ENCODE results near the gene SPPL3. TPM values are rescaled to one million over a fixed set of nuclear protein-coding genes. Genes with fewer than 3 reads are reported as not detected.
A peak's percentile ranks its signal among the peaks of the same experiment; 100 is the strongest.
"Not testable (repeated sequence)": the region's sequence is repeated elsewhere in the genome, so short reads cannot be mapped to it uniquely, and the experiment has no call there.

SPPL3 gene, protein sequence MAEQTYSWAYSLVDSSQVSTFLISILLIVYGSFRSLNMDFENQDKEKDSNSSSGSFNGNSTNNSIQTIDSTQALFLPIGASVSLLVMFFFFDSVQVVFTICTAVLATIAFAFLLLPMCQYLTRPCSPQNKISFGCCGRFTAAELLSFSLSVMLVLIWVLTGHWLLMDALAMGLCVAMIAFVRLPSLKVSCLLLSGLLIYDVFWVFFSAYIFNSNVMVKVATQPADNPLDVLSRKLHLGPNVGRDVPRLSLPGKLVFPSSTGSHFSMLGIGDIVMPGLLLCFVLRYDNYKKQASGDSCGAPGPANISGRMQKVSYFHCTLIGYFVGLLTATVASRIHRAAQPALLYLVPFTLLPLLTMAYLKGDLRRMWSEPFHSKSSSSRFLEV
- 10 to 100 TPM; 31.6 TPM for total RNA-seq
- long read RNA-seq, donor 1, full-length matches to known transcripts = 13 of 20 reads
- long read RNA-seq, donor 1, partial matches to known transcripts = 5 of 20 reads
- long read RNA-seq, donor 1, other reads (novel, unspliced or antisense) = 2 of 20 reads
- long read RNA-seq, donor 2, partial matches to known transcripts = 1 of 6 reads
- long read RNA-seq, donor 2, other reads (novel, unspliced or antisense) = 1 of 6 reads

DNA sequence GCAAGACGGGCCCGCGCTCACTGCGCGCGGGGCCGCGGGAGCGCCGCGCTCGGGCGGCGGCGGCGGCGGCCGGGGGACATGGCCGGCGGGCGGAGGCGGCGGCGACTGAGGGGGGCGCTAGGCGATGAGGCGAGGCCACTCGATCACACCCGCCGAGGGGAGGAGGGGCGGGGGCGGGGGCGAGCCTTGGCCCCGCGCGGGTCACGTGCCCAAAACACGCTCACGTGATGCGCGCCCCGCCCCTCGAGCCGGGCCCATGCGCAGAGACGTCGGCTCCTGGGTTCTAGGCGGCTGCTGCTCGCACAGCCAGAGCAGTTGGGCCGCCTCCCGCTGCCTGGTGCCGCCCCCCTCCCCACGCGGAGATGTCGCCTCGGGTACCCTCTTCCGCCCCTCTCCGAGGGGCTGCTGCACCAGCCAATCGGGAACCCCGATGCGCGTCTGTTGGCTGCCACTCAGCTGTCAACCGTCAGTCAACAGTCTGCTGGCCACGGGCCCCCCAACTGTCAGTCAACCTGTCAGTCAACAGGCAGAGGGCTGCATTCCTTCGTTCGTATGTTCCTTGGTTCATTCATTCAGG is at the start of gene SPPL3:
TSS of gene SPPL3 (minus strand) at position 162 of the 577 bp plus-strand sequence. CDS start 491 bp downstream, outside the sequence.
- intact Hi-C loops (cut with DNase I) = no loop called here

GRCh38 chr12:120950807-120951206 is 46.6 kb upstream of the SPPL3 start:
- DNase-seq (ENCODE audit: low spot score) = no peak
- intact Hi-C loops (cut with DNase I) = no loop called here

More for the DNA sequence above, at the start of gene SPPL3:
- DNase-seq (ENCODE audit: low spot score) = peak; percentile 97

DNA sequence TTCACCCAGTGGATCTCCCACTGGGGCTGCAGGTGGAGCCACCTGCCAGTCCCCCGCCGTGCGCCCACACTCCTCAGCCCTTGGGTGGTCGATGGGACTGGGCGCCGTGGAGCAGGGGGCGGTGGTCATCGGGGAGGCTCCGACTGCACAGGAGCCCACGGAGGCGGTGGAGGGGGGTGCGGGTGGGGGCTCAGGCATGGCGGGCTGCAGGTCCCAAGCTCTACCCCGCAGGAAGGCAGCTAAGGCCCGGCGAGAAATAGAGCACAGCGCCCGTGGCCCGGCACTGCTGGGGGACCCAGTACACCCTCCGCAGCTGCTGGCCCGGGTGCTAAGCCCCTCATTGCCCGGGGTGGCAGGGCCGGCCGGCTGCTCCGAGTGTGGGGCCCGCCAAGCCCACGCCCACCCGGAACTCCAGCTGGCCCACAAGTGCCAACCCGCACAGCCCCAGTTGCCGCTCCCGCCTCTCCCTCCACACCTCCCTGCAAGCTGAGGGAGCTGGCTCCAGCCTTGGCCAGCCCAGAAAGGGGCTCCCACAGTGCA is 46.2 kb upstream of the SPPL3 start:
- intact Hi-C loops (cut with DNase I); DNase-seq (ENCODE audit: low spot score): not testable (repeated sequence)

DNA sequence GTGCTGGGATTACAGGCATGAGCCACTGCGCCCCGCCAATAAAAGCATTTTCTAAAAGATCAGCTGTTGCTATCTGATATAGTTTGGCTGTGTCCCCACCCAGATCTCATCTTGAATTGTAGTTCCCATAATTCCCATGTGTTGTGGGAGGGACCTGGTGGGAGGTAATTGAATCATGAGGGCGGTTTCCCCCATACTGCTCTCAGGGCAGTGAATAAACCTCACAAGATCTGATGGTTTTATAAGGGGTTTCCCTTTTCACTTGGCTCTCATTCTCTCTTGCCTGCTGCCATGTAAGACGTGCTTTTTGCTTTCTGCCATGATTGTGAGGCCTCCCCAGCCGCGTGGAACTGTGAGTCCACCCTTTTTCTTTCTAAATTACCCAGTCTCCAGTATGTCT is 41.4 kb upstream of the SPPL3 start:
- peak; percentile 20 for DNase-seq (ENCODE audit: low spot score)
- intact Hi-C loops (cut with DNase I) = not testable (repeated sequence)

DNA sequence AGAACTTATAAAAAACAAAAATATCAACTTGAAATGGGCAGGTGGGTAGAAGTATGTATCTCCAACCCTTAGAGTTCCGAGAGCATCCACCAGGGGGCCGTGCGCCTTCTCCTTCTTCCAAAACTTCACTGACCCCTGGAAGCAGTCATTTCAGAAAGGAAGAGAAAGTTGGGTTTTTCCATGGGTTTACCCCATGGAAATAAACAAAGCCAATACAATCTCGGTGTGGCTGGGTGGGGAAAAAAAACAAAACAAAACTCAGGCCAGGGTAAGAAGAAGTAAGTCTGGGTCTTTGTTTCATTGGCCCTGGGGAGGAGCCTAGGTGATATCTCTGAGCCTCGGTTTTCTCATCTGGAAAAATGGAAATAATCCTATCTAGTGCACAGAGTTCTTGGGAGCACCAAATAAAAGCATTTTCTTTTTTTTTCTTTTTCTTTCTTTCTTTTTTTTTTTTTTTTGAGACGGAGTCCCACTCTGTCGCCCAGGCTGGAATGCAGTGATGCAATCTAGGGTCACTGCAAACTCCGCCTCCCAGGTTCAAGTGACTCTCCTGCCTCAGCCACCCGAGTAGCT is 40.6 kb upstream of the SPPL3 start:
- intact Hi-C loops (cut with DNase I) = no loop called here
- DNase-seq (ENCODE audit: low spot score) = peak; percentile 82

GRCh38 chr12:120943482-120943881 is 39.3 kb upstream of the SPPL3 start:
- intact Hi-C loops (cut with DNase I) = no loop called here
- no peak for DNase-seq (ENCODE audit: low spot score)

GRCh38 chr12:120941846-120942405 is 37.8 kb upstream of the SPPL3 start:
- peak; percentile 12 for DNase-seq (ENCODE audit: low spot score)
- intact Hi-C loops (cut with DNase I) = no loop called here

DNA sequence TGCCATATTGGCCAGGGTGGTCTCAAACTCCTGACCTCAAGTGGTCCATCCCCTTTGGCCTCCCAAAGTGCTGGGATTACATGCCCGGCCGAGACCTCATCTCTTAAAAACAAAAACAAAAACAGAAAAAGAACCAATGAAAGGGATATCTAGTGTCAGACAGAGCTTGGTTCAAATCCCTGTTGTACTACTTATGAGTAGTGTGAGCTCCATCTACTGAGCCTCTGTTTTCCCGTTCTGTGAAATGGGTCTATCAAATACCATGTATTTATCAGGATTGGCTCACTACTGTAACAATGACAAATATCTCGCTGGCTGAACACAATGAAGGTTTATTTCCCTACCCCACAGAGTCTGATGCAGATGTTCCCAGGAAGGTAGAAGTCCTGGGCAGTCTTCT is 37.3 kb upstream of the SPPL3 start:
- no peak for DNase-seq (ENCODE audit: low spot score)
- intact Hi-C loops (cut with DNase I) = no loop called here

DNA sequence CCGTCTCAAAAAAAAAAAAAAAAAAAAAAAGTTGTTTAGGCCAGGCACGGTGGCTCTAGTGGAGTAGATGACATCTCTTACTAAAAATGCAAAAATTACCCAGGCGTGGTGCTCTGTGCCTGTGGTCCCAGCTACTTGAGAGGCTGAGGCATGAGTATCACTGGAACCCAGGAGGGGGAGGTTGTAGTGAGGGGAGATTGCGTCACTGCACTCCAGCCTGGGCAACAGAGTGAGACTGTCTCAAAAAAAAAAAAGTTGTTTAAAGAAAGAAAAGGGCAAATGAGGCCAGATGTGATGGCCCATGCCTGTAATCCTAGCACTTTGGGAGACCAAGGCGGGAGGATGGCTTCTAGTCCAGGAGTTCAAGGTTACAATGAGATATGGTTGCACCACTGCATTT is 36.6 kb upstream of the SPPL3 start:
- intact Hi-C loops (cut with DNase I) = no loop called here
- DNase-seq (ENCODE audit: low spot score) = no peak

DNA sequence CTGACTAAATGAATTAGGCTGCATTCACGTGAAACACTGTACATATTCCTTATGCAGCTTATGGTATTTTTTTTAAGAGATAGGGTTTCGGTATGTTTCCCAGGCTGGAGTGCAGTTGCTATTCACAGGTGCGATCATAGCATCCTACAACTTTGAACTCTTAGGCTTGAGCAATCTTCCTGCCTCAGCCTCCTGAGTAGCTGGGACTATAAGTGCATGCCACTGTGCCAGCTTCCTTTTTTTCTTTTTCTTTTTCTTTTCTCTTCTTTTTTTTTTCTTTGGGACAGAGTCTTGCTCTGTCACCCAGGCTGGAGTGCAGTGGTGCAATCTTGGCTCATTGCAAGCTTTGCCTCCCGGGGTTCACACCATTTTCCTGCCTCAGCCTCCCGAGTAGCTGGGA is 35.8 kb upstream of the SPPL3 start:
- intact Hi-C loops (cut with DNase I) = no loop called here
- DNase-seq (ENCODE audit: low spot score) = no peak

DNA sequence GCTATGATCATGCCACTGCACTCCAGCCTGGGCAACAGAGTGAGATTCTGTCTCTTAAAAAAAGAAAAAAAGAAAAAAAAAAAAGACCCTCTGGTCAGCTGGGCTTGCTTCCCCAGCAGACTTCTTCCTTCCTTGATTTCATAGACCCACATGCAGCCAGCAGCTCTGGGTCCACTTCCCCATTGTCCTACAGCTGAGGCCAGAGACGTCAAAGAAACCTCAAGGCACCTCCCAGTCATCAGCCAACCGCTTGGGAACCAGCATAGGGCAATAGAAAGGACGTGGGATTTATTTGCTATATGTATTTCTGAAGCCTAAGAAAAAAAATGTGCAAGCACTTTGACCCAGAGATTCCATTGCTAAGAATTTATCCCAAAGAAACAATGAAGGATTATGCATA is 35.4 kb upstream of the SPPL3 start:
- intact Hi-C loops (cut with DNase I) = no loop called here
- peak; percentile 85 for DNase-seq (ENCODE audit: low spot score)

DNA sequence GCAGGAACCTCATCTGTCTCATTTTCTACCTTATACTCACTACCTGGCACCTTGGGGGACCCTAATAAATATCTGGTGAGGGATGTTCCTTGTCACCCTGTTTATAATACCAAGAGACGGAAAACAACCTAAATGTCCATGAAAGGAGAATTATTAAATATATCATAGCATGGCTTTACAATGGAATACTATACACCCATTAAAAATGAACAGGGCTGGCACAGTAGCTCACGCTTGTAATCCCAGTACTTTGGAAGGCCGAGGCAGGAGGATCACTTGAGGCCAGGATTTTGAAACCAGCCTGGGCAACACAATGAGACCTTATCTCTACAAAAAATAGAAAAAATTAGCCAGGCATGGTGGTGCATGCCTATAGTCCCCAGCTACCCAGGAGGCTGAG is 34.3 kb upstream of the SPPL3 start:
- no peak for DNase-seq (ENCODE audit: low spot score)
- intact Hi-C loops (cut with DNase I) = no loop called here

DNA sequence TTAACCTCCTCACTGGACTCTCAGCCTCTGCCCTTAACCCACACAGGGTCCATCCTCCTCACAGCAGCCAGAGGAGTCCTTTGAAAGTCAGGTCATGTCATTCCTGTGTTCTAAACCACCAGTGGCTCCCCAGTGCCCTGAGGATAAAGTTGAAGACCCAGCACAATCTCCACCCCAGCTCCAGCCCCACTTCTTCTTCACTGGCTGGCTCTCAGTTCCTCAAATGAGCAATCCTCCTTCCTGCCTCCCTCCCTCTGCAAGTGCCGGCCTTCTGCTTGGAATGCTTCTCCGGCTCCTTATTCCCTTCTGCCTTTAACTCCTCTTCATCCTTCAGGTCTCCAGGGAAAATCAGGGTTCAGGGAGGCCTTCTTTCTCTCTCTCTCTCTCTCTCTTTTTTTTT is 32.0 kb upstream of the SPPL3 start:
- no peak for DNase-seq (ENCODE audit: low spot score)
- intact Hi-C loops (cut with DNase I) = no loop called here

DNA sequence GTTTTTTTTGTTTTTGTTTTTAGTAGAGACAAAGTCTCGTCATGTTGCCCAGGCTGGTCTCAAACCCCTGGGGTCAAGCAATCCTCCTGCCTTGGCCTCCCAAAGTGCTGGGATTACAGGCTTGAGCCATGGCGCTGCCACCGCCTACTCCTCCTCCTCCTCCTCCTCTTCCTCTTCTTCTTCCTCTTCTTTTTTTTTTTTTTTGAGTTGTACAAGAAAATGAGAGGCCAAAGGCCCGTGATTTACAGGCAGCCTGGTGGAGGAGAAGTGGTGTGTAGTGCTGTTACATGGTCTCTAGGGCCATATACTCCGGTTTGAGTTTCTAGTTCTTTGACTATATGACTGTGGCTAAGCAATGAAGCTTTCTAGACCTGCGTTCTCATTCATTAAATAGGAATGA is 29.6 kb upstream of the SPPL3 start:
- intact Hi-C loops (cut with DNase I) = no loop called here

DNA sequence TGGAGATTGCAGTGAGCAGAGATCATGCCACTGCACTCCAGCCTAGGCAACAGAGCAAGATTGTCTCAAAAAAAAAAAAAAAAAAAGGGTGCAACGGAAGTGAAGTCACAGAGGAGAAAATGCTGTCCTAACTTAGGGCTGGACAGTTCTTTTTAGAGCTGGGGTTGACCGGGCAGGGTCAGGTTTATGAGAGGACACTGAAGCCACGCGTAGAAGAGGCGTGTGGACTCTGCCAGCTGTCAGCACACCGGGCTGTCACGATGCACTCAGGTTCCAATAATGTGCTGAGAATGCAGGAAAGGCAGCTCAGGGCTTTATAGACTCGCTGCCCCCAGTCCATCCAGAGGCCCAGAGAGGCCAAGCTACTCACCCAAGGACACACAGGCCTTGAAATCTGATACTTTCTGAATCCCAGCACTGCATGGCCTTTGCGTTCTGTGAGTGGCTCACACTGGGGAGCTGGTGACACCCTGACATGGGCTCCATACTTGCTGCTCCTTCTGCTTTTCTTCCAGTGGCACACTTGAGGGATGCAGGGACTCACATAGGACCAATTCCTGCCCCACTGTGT is 28.9 kb upstream of the SPPL3 start:
- intact Hi-C loops (cut with DNase I) = no loop called here
- no peak for DNase-seq (ENCODE audit: low spot score)

More for the DNA sequence above, 29.6 kb upstream of the SPPL3 start:
- no peak for DNase-seq (ENCODE audit: low spot score)

DNA sequence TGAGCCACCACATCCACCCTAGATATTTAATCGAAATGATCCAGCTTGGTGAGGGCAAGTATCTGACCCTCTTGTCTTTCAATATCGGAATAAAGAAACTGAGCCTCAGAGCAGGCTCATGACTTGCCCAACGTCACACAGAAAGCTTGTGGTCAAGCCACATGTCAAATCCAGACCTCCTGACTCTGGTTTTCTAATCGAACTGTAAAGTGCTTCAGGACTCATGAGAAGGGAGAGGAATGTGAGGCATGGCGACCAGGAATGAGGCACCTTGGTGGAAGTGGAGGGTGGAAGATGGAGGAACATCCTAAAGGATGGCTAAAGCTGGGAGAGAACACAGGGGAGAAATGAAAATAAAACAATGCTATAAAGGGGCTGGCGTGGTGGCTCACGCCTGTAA is 27.9 kb upstream of the SPPL3 start:
- intact Hi-C loops (cut with DNase I) = no loop called here
- no peak for DNase-seq (ENCODE audit: low spot score)

DNA sequence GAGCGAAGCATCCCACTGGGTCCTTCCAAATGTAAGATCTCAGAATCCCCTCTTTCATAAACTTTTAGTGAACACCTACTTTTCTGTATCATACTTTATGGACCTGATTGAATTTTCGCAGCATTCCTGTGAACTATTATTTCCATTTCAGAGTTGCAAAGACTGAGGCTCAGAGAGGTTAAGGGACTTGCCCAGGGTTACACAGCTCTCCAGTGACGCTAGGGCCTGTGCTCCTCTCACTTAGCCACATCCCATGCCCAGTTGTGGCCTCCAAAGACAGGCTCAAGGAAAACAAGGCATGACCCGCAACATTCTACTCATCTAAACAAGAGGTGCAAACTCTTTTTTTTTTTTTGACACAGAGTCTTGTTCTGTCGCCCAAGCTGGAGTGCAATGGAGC is 25.9 kb upstream of the SPPL3 start:
- DNase-seq (ENCODE audit: low spot score) = no peak
- intact Hi-C loops (cut with DNase I) = no loop called here

DNA sequence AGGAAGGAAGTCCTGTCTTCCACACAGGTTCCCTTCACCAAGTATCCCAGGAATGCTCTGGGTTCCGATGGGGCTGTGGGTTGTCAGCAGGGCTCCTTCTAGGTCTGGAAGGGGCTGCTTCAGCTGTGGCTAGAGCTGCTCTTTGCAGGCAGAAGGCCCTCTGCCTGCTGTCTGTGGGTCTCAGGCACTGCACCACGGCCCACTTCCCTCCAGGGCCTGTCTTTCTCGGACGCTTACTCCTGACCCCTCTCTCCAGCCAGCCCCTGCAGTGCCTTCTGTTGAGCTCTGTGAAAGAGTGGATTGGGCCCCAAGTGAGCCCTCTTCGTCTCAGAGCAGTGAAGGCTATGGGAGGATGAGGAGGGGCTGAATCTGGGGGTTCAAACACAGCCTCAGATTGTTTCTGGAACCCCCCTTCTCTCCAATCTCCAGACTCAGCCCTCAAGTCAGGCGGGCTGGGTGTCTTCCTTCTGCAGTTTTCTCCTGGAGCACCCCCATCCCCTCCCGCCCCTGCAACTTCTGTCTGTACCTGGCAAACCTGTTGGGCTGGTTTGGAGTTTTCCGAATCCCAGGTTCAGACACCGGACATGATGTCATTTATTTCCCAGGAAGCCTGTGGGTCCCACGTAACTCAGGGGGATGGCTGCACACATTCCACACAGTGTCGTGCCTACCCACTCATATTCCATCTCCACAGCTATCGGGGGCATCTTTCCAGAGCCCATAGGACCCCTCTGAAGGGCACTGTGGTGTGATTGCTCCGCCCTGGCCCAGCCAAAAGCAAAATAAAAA is 24.9 kb upstream of the SPPL3 start:
- intact Hi-C loops (cut with DNase I) = no loop called here

More for the DNA sequence above, 24.9 kb upstream of the SPPL3 start:
- no peak for DNase-seq (ENCODE audit: low spot score)

All from posterior vena cava (tissue), 2 donors.